H9 (cell line): ENCODE measurements around the gene ANTXR2. TPM values are rescaled to one million over a fixed set of nuclear protein-coding genes. Genes with fewer than 3 reads are reported as not detected.
"Not testable (repeated sequence)": the region's sequence is repeated elsewhere in the genome, so short reads cannot be mapped to it uniquely, and the experiment has no call there.

Experiments
- DNase-seq: peaks from one replicate; pipeline ENCODE4 v3.0.0-alpha.2; 2017
- H2AFZ ChIP-seq: one replicate; pipeline ENCODE4 v1.6.1; 2013; ENCODE audit warnings: mild to moderate bottlenecking, low read length, control low read depth, moderate library complexity
- H2AK5ac ChIP-seq: 2 replicates; pipeline ENCODE4 v1.6.1; 2013; ENCODE audit warnings: low read length, control low read depth, mixed read lengths; ENCODE audit not compliant: insufficient read length
- H2BK120ac ChIP-seq: one replicate; pipeline ENCODE4 v1.6.1; 2013; ENCODE audit warnings: low read depth, mild to moderate bottlenecking, low read length, control low read depth, inconsistent platforms; ENCODE audit not compliant: poor library complexity, severe bottlenecking
- H2BK12ac ChIP-seq: 2 replicates; pipeline ENCODE4 v1.6.1; 2013; ENCODE audit warnings: low read length, control low read depth, mixed read lengths, low read depth; ENCODE audit not compliant: insufficient read length
- H2BK15ac ChIP-seq: 2 replicates; pipeline ENCODE4 v1.6.1; 2013; ENCODE audit warnings: low read depth, low read length, control low read depth
- H2BK20ac ChIP-seq: one replicate; pipeline ENCODE4 v1.6.1; 2013; ENCODE audit warnings: low read depth, mild to moderate bottlenecking, low read length, control low read depth, inconsistent platforms; ENCODE audit not compliant: poor library complexity, severe bottlenecking
- H2BK5ac ChIP-seq: 2 replicates; pipeline ENCODE4 v1.6.1; 2013; ENCODE audit warnings: low read length, control low read depth, mixed read lengths; ENCODE audit not compliant: insufficient read length
- H3K14ac ChIP-seq: 2 replicates; pipeline ENCODE4 v1.6.1; 2013; ENCODE audit warnings: low read length, control low read depth; ENCODE audit not compliant: insufficient read depth
- H3K18ac ChIP-seq: 2 replicates; pipeline ENCODE4 v1.6.1; 2013; ENCODE audit warnings: low read depth, mild to moderate bottlenecking, mixed read lengths, low read length, control low read depth; ENCODE audit not compliant: insufficient read length
- H3K23ac ChIP-seq: 2 replicates; pipeline ENCODE4 v1.6.1; 2013; ENCODE audit warnings: low read length, control low read depth, mixed read lengths, low read depth; ENCODE audit not compliant: insufficient read length
- H3K23me2 ChIP-seq: 2 replicates; pipeline ENCODE4 v1.6.1; 2013; ENCODE audit warnings: low read depth, mild to moderate bottlenecking, mixed read lengths, low read length, control low read depth; ENCODE audit not compliant: insufficient read length, poor library complexity, severe bottlenecking
- H3K27ac ChIP-seq: 2 replicates; pipeline ENCODE4 v1.5.1; 2013; ENCODE audit warnings: low read length, control low read depth, mixed read lengths, low read depth; ENCODE audit not compliant: insufficient read length
- H3K27me3 ChIP-seq: 2 replicates; pipeline ENCODE4 v1.6.1; 2013; ENCODE audit warnings: low read length, control low read depth, inconsistent platforms; ENCODE audit not compliant: insufficient read depth
- H3K4ac ChIP-seq: 2 replicates; pipeline ENCODE4 v1.6.1; 2013; ENCODE audit warnings: low read depth, mild to moderate bottlenecking, control low read depth, inconsistent platforms, low read length, moderate library complexity
- H3K4me1 ChIP-seq: 2 replicates; pipeline ENCODE4 v1.6.1; 2013; ENCODE audit warnings: low read length, control low read depth, inconsistent platforms; ENCODE audit not compliant: insufficient read depth
- H3K4me2 ChIP-seq: 2 replicates; pipeline ENCODE4 v1.6.1; 2013; ENCODE audit warnings: low read length, control low read depth, mixed read lengths; ENCODE audit not compliant: insufficient read length, insufficient read depth
- H3K56ac ChIP-seq: 2 replicates; pipeline ENCODE4 v1.6.1; 2013; ENCODE audit warnings: low read depth, mild to moderate bottlenecking, mixed read lengths, low read length, control low read depth; ENCODE audit not compliant: insufficient read length
- H3K79me1 ChIP-seq: 2 replicates; pipeline ENCODE4 v1.6.1; 2013; ENCODE audit warnings: low read depth, mild to moderate bottlenecking, moderate library complexity, low read length, control low read depth, inconsistent platforms; ENCODE audit not compliant: insufficient read depth, poor library complexity, severe bottlenecking
- H3K79me2 ChIP-seq: 2 replicates; pipeline ENCODE4 v1.6.1; 2013; ENCODE audit warnings: low read length, control low read depth, inconsistent platforms; ENCODE audit not compliant: insufficient read depth
- H3K9ac ChIP-seq: 2 replicates; pipeline ENCODE4 v1.6.1; 2013; ENCODE audit warnings: low read length, control low read depth, mixed read lengths; ENCODE audit not compliant: insufficient read length; ENCODE audit errors: extremely low read depth
- H3K9me3 ChIP-seq: one replicate; pipeline ENCODE4 v1.6.1; 2013; ENCODE audit warnings: low read depth, low read length, inconsistent platforms; ENCODE audit not compliant: control insufficient read depth
- H3T11ph ChIP-seq: one replicate; pipeline ENCODE4 v1.6.1; 2013; ENCODE audit warnings: mild to moderate bottlenecking, low read length, control low read depth, inconsistent platforms
- H4K20me1 ChIP-seq: one replicate; pipeline ENCODE4 v1.6.1; 2013; ENCODE audit not compliant: control insufficient read depth, insufficient read length, insufficient read depth
- H4K5ac ChIP-seq: 2 replicates; pipeline ENCODE4 v1.6.1; 2013; ENCODE audit warnings: low read depth, mild to moderate bottlenecking, mixed read lengths, low read length, control low read depth; ENCODE audit not compliant: insufficient read length
- H4K8ac ChIP-seq: replicated peaks from 2 replicates; pipeline ENCODE4 v1.6.1; 2013; ENCODE audit warnings: low read length, control low read depth, mixed read lengths, low read depth; ENCODE audit not compliant: insufficient read length
- H4K91ac ChIP-seq: 2 replicates; pipeline ENCODE4 v1.6.1; 2013; ENCODE audit warnings: low read depth, mild to moderate bottlenecking, moderate library complexity, mixed read lengths, low read length, control low read depth; ENCODE audit not compliant: insufficient read length
- H3K27ac Mint-ChIP-seq, 3 experiments: 2 replicates in 2 of 3; 3 replicates in 1 of 3; pipeline ENCODE4 v1.8.0; 2020 to 2021; ENCODE audit warnings: mixed read lengths in 3 of 3, mild to moderate bottlenecking in 1 of 3, moderate library complexity in 1 of 3
- H3K27me3 Mint-ChIP-seq: 2 replicates; pipeline ENCODE4 v1.8.0; 2021; ENCODE audit warnings: low read depth, mild to moderate bottlenecking, moderate library complexity, mixed read lengths
- H3K36me3 Mint-ChIP-seq, 3 experiments: 2 replicates in 2 of 3; 3 replicates in 1 of 3; pipeline ENCODE4 v1.8.0; 2020 to 2021; ENCODE audit warnings: low read depth in 3 of 3, mixed read lengths in 3 of 3; ENCODE audit not compliant: insufficient read depth in 1 of 3
- H3K4me1 Mint-ChIP-seq, 2 experiments: 2 replicates each; pipeline ENCODE4 v1.8.0; 2020; ENCODE audit warnings: mixed read lengths in 2 of 2
- H3K4me3 Mint-ChIP-seq, 2 experiments: 2 replicates in 1 of 2; 3 replicates in 1 of 2; pipeline ENCODE4 v1.8.0; 2020 to 2021; ENCODE audit warnings: mild to moderate bottlenecking in 2 of 2, mixed read lengths in 2 of 2, moderate library complexity in 1 of 2
- H3K9me3 Mint-ChIP-seq, 2 experiments: 2 replicates in 1 of 2; 3 replicates in 1 of 2; pipeline ENCODE4 v1.8.0; 2020; ENCODE audit warnings: mild to moderate bottlenecking in 2 of 2, mixed read lengths in 2 of 2, moderate library complexity in 1 of 2
- WGBS: extraction: QIAGEN DNeasy Blood & Tissue Kit; methylation state at CpG from one replicate; pipeline ENCODE4 v1.1.7; 2013; ENCODE audit warnings: missing lambda C conversion rate, low lambda C conversion rate, mixed read lengths; ENCODE audit not compliant: insufficient read length; ENCODE audit errors: extremely low coverage; 5-methylcytosine and 5-hydroxymethylcytosine counted together
- total RNA-seq: library from RNA; stranded (reverse); gene quantifications from 2 replicates; pipeline ENCODE4 v1.2.1, GENCODE V29; 2021

Gene ANTXR2
- total RNA-seq, 1 experiment from 2014 or later, result 4.7 TPM

GRCh38 chr4:79999048-79999447 is 74.0 kb downstream of the ANTXR2 start:
- H3K23me2 ChIP-seq, H3K9me3 ChIP-seq, H4K91ac ChIP-seq, H3K18ac ChIP-seq, H4K20me1 ChIP-seq, H3K27me3 ChIP-seq, H3K4me3 Mint-ChIP-seq, H2BK20ac ChIP-seq, H3T11ph ChIP-seq, H4K5ac ChIP-seq, H3K79me2 ChIP-seq, H3K23ac ChIP-seq, H3K14ac ChIP-seq, H2BK15ac ChIP-seq, H3K56ac ChIP-seq, H3K4me1 ChIP-seq, H3K4me1 Mint-ChIP-seq, H2BK5ac ChIP-seq, H4K8ac ChIP-seq, H3K79me1 ChIP-seq, H2BK120ac ChIP-seq, H3K4me2 ChIP-seq, H3K27ac ChIP-seq, H3K4ac ChIP-seq, H3K27ac Mint-ChIP-seq, H3K9me3 Mint-ChIP-seq, H2AK5ac ChIP-seq, H2AFZ ChIP-seq, H2BK12ac ChIP-seq, H3K9ac ChIP-seq, H3K27me3 Mint-ChIP-seq, H3K36me3 Mint-ChIP-seq, DNase-seq: not testable (repeated sequence)
- no CpG with 5 or more reads among the region's 3 CpGs for WGBS
